ENCODE data around the gene RPS6KL1.
A peak's percentile ranks its signal among the peaks of the same experiment; 100 is the strongest.

The RPS6KL1 gene, protein sequence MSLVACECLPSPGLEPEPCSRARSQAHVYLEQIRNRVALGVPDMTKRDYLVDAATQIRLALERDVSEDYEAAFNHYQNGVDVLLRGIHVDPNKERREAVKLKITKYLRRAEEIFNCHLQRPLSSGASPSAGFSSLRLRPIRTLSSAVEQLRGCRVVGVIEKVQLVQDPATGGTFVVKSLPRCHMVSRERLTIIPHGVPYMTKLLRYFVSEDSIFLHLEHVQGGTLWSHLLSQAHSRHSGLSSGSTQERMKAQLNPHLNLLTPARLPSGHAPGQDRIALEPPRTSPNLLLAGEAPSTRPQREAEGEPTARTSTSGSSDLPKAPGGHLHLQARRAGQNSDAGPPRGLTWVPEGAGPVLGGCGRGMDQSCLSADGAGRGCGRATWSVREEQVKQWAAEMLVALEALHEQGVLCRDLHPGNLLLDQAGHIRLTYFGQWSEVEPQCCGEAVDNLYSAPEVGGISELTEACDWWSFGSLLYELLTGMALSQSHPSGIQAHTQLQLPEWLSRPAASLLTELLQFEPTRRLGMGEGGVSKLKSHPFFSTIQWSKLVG

DNA sequence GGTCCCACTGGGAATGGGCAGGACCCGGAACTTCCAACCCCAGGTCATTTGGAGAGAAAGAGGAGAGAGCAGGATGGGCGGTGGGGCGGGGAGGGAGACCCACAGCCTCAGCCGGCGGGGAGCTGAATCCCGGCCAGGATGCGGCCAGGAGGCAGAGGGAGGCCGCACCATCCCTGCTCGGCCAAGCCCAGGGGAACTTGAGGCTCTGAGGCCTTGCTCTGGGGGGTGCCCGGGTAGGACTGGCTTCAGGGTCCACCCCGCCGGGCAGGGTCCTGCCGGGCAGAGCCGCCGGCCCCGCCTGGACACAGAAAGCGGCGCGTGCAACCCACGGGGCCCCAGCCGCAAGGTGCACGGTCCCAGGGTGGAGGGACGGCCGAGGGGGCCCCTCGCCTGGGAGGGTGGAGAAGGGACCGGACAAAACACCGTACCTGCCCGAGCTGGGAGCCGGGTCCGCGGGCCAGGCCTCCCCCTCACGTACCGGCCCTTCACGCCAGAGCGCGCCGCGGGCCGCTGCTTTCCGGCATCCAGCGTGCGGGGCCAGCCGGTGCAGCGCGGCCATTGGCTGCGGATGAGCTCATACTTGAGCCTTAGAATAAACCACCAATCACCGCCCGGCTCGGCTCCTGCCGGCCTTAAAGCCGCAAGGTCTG lies at the start of gene RPS6KL1:
TSS of gene RPS6KL1 (minus strand) at position 509 of the 650 bp plus-strand sequence. CDS start 1,719 bp downstream, outside the sequence.
- peak; percentile 77 for DNase-seq
- ATAC-seq: peak; percentile 94

- ATAC-seq: no peak
- DNase-seq: no peak
Observed at GRCh38 chr14:74968811-74969210, 45.8 kb upstream of the RPS6KL1 start.

DNA sequence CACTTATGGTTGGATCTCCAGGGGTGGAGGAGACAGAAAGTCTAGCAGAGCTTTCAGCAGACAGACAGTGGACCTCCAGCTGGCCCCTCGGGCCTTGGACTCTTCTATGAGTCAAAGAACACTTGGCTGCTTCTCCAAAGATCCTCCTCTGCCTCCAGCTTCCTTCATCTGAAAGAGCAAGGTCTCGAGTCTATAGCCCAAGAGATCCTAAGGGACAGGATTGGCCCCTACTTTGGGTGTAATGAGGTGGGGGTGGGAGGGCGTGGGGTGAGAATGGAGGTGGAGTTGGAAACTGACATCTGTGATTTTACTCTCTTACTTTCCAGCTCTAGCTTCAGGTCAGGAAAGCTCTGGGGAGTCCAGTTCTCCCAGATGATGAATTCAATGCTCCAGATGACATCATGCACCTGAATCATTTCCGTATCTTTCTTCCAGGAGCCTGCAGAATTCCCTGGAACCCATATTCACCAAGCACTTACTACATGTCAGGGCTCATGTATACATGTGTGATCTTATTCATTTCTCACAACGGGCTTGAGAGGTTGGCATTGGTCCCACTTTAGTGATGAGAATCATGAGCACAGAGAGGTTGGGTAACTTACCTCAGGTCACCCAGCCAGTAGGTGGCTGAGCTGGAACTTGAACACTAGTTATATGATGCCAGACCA lies 42.6 kb upstream of the RPS6KL1 start:
- ATAC-seq: no peak

DNA sequence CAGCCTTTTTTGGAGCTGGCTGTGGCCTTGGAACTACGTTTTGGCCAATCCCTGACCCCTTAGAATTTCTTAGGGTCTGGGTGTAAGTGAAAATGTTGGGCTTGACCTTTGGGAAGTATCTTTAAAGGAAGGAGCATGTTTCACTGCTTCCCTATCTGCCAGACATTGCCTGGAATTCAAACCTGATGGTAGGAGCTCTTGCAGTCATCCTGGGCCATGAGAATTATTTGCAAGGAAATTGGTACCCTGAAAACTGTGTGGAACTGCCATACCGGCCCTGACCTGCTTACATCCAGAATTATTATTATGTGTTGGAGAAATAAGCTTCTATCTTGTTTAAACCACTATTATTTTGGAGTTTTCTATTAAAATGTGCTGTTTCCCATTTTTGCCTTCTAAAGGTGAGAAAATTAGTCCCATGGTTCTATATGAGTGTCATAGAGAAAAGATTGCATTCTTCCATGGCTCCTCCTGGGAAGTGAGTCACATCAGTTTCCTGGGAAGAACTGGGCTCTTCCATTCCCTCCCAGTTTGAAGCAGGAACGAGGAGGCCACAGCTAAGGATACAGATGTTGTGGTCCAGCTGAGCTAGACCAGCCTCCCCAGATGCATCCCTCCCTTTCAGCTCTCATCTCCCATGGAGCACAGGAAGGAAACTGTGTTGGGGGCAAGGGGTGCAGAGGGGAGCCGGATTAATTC lies 41.9 kb upstream of the RPS6KL1 start:
- DNase-seq (no peak), ATAC-seq (no peak)

More for the DNA sequence above, 42.6 kb upstream of the RPS6KL1 start:
- no peak for DNase-seq

GRCh38 chr14:74963705-74964271 lies 40.7 kb upstream of the RPS6KL1 start:
- DNase-seq (no peak), ATAC-seq (peak; percentile 6)

DNA sequence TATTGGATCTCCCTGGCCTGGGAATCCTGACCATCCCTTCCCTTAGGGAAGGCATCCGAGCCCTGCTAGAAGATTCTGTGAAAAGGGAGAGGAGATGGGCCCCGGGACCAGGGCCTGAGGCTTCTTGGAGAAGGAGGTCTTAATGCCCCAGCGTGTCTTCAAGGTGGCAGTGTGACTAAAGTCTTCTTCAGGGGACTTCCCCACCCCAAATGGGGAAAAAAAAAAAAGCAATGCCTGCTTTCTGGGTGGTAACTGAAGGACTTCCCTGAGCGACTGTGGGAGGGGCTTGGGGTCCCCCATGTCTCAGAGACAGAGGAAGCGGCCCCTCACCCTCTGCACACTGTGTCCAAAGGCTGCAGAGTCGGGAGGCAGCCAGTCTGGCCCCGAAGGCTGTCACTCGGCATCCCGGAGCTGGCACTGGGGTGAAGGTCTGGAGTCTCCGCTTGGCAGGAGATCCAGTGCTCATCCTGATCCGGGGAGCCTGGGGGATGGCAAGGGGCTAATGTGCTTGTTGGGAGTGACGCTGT lies 40.2 kb upstream of the RPS6KL1 start:
- ATAC-seq: peak; percentile 40
- DNase-seq: no peak

GRCh38 chr14:74962493-74962892 lies 39.4 kb upstream of the RPS6KL1 start:
- ATAC-seq (no peak), DNase-seq (no peak)

DNA sequence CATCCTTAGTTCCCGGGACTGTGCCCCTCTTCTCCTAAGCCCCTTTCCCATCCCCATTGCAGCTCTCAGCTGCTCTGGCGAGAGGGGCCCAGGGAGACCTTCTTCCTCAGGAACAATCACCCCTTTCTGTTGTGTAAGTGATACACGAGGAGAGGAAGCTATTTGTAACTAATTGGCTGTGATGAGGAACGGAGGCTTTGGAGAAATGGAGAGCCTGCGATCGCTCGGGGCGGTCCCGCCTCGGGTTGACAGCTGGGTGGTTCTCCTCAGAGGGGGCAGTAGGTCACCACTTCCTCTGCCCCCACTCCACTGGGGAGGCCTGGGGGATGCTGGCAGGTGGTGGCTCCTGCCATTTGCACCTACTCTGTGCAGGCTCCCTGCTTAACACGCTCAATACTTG lies 39.0 kb upstream of the RPS6KL1 start:
- no peak for ATAC-seq
- DNase-seq: no peak

- ATAC-seq (no peak), DNase-seq (no peak)
Observed at GRCh38 chr14:74961238-74961911, 38.3 kb upstream of the RPS6KL1 start.

- DNase-seq (no peak), ATAC-seq (no peak)
Observed at GRCh38 chr14:74960736-74961135, 37.7 kb upstream of the RPS6KL1 start.

- DNase-seq (no peak), ATAC-seq (no peak)
Observed at GRCh38 chr14:74959596-74960180, 36.6 kb upstream of the RPS6KL1 start.

DNA sequence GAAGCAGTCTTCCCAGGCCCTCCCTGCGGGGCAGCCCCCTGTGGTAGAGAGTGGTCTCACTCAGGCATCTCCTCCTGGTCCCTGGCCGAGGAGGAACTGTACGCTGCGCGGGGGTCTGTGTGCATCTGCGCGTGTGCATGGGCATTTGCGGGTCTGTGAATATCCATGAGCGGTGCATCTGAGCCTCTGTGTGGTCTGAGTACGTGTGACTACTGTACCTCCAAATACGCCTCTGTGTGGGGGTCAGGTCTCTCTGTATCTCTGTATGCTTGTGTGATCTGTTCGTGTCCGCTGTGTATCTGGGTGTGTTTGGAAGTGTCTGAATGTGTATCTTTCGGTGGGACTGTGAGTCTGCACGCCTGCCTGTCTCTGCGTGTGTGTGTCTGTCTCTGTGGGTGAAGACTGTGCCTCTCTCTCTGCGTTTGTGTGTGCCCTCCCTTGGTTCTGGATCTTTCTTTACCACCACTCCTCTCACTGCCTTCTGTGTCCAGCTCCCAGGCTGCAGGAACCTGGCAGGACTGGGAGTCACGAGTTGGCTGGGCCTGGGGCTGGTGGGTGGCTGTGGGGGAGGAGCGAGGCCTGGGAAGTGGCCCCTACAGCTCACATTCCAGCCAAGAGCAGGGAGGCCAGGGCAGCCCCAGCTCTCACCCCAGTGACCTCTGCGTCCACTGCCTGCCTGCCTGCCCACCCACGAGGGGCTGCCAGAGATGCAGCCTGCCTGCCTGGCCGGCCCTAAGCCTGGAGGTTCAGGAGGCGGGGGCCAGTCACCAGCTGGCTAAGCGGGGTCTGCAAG lies 33.4 kb upstream of the RPS6KL1 start:
- no peak for DNase-seq
- ATAC-seq: no peak

GRCh38 chr14:74956027-74956279 lies 32.9 kb upstream of the RPS6KL1 start:
- no peak for DNase-seq
- ATAC-seq: no peak

GRCh38 chr14:74955229-74956026 lies 32.4 kb upstream of the RPS6KL1 start, which contains the start of gene PGF:
Gene PGF, minus strand, starts transcription at chr14:74955597. Its CDS starts 355 bp downstream, at chr14:74955242.
- ATAC-seq: peak; percentile 28
- peak; percentile 40 for DNase-seq

DNA sequence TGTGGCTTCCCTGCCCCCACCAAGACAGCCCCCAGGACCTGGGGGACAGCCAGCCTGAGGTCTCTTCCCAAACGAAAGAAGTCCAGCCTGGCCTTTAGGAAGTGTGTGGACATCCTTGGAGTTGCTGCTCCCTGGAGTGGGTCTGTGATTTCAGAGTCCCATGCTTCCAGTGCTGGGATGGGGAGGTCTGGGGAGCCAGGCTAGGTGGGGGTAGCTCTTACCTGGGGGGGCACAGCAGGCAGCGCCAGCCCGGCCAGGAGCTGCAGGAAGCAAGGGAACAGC lies 31.8 kb upstream of the RPS6KL1 start:
- no peak for ATAC-seq
- DNase-seq: no peak

- DNase-seq (no peak), ATAC-seq (no peak)
Observed at GRCh38 chr14:74954232-74954946, 31.3 kb upstream of the RPS6KL1 start.

GRCh38 chr14:74953686-74954085 lies 30.6 kb upstream of the RPS6KL1 start:
- ATAC-seq (no peak), DNase-seq (no peak)

DNA sequence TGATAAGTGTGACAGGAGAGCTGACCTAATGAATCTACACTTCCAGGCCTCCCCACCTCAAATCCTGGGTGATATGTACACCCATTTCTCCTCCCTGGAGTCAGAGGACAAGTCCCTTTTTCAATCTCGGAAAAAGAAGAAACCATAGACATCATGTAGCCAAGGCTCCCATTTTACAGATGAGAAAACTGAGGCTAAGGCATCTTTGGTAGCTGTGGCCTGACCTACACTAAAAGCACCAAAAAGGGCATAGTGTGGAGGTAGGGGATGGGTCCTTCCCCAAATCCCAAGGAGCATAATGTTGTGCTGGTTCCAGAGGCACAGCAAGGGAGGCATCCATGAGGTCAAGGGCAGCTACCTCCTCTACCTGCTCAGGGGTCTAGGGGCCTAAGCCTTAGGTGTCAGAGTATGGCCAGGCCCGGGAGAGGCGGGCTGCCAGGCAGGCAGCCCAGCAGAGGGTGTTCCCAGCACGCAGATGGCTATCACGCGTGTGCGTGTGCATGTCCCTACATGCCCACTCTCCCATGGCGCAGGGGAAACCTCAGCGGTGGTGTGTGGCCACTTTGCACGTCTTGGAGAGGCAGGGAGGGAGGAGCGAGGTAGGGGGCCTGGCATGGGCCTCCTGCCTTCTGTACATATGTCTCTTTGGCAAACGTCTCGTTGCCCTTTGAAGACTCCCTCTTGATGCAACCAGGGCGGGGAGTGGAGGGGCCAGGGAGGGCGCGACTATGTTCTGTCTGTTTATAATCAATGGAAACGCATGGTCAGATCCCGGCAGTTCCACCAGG lies 29.8 kb upstream of the RPS6KL1 start:
- DNase-seq: no peak
- ATAC-seq: no peak

Data from stimulated activated naive CD8-positive, alpha-beta T cell treated with anti-CD3 and anti-CD28 coated beads, Interleukin-15, Interleukin-2, amounts not matched to agents 100 U/mL and 50 U/mL, for 24 hours (primary cell).